Measurements from ENCODE around the gene POMT1.

Gene POMT1

GRCh38 chr9:131557855-131558548 is 55.3 kb downstream of the POMT1 start:
- no peaks in the 10 kb centered on the region for H3K36me3 ChIP-seq (replicated peaks in 1 of 2; ENCODE audit: control insufficient read depth in 2 of 2, insufficient read depth in 2 of 2, low read length in 2 of 2)
- H2AK5ac ChIP-seq (ENCODE audit: low read depth, low read length) = peak overlapping the region; percentile 74
- no peak overlapping the region for H3K4me3 ChIP-seq (ENCODE audit: low read length in 2 of 2)
- H2BK5ac ChIP-seq (ENCODE audit: low read length) = peak overlapping the region; percentile 82
- peaks cover 9 to 10% of the 10 kb centered on the region in 2 donors for H3K9me3 ChIP-seq (replicated peaks in 1 of 2; ENCODE audit: control insufficient read depth in 2 of 2, insufficient read depth in 1 of 2, low read depth in 1 of 2, low read length in 2 of 2)
- DNase-seq (ENCODE audit: low spot score) = no peak
- H3K23ac ChIP-seq (ENCODE audit: low read depth, low read length, poor library complexity) = peak overlapping the region; percentile 31
- no peak overlapping the region for H3K14ac ChIP-seq (ENCODE audit: low read length)
- no peak overlapping the region for H3K4me2 ChIP-seq (ENCODE audit: insufficient read depth, low read length, poor library complexity, severe bottlenecking)
- H3K4ac ChIP-seq (ENCODE audit: low read length) = no peak overlapping the region
- H3K4me1 ChIP-seq (ENCODE audit: control insufficient read depth in 2 of 2, insufficient read depth in 1 of 2, low read depth in 1 of 2, low read length in 2 of 2) = peaks cover 0 to 4% of the 10 kb centered on the region in 2 donors
- no CpG with 5 or more reads among the region's 25 CpGs for WGBS, 2 donors (ENCODE audit: extremely low coverage in 2 of 2, insufficient read length in 2 of 2, insufficient replicate concordance in 1 of 2)
- H2AFZ ChIP-seq (ENCODE audit: low read length) = no peak overlapping the region
- H3K18ac ChIP-seq (ENCODE audit: low read length) = peak overlapping the region; percentile 38
- no peaks in the 10 kb centered on the region for H3K79me1 ChIP-seq (ENCODE audit: low read depth, low read length)
- H3K27ac ChIP-seq (replicated peaks; ENCODE audit: low read length) = no peak overlapping the region
- peaks cover 3 to 30% (median 28%) of the 10 kb centered on the region in 3 experiments for H3K27me3 ChIP-seq (ENCODE audit: control insufficient read depth in 3 of 3, insufficient read depth in 3 of 3, low read depth in 1 of 3, low read length in 3 of 3)
- H2BK15ac ChIP-seq (ENCODE audit: low read length) = no peak overlapping the region
- no peak overlapping the region for H4K8ac ChIP-seq (ENCODE audit: low read depth, low read length)
- no peak overlapping the region for H3K9ac ChIP-seq (ENCODE audit: low read depth, low read length, poor library complexity)
- no peak overlapping the region for H2BK12ac ChIP-seq (ENCODE audit: low read length)
- H2BK120ac ChIP-seq (ENCODE audit: low read depth, low read length) = no peak overlapping the region
- H4K91ac ChIP-seq (ENCODE audit: low read depth, low read length, poor library complexity) = no peak overlapping the region

DNA sequence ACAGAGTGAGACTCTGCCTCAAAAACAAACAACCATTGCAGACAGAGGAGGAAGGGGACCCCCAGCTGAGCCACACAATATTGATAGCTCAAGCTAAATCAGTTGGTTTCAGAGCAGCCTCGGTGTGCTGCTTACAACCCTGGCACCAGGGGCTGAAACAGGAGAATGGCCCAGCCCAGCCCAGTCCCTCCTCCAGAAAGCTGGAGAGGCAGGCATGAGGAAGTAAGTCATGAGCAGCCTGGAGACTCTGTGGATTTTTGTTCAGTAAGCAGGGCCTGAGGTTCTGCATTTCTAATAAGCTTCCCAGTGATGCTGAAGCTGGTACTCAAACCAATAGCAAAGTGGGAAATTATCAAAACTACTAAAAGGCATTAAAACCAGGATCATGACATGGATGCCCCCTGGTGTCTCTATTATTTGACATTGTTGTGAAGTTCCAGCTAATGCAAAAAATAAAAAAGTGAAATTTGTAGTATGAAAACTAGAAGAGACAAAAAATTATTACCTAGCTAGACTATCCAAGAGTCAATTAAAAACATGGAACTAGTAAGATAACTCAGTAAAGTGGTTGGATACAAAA is 56.8 kb downstream of the POMT1 start:
- Histone ChIP-seq H3K14ac (ENCODE audit: low read length) (no peak overlapping the region), H3K27me3 (ENCODE audit: control insufficient read depth in 3 of 3, insufficient read depth in 3 of 3, low read depth in 1 of 3, low read length in 3 of 3) (peaks cover 3 to 18% (median 18%) of the 10 kb centered on the region in 3 experiments), H3K4ac (ENCODE audit: low read length) (no peak overlapping the region), H3K18ac (ENCODE audit: low read length) (no peak overlapping the region), H4K91ac (ENCODE audit: low read depth, low read length, poor library complexity) (no peak overlapping the region), H3K9me3 (replicated peaks in 1 of 2; ENCODE audit: control insufficient read depth in 2 of 2, insufficient read depth in 1 of 2, low read depth in 1 of 2, low read length in 2 of 2) (peaks cover 3 to 6% of the 10 kb centered on the region in 2 donors), H3K79me1 (ENCODE audit: low read depth, low read length) (no peaks in the 10 kb centered on the region), H3K4me2 (ENCODE audit: insufficient read depth, low read length, poor library complexity, severe bottlenecking) (no peak overlapping the region), H2BK15ac (ENCODE audit: low read length) (no peak overlapping the region), H2AK5ac (ENCODE audit: low read depth, low read length) (no peak overlapping the region), H2AFZ (ENCODE audit: low read length) (no peak overlapping the region), H3K23ac (ENCODE audit: low read depth, low read length, poor library complexity) (no peak overlapping the region), H3K4me3 (ENCODE audit: low read length in 2 of 2) (no peak overlapping the region), H3K4me1 (ENCODE audit: control insufficient read depth in 2 of 2, insufficient read depth in 1 of 2, low read depth in 1 of 2, low read length in 2 of 2) (peaks cover 0 to 4% of the 10 kb centered on the region in 2 donors), H3K27ac (replicated peaks; ENCODE audit: low read length) (no peak overlapping the region), H3K9ac (ENCODE audit: low read depth, low read length, poor library complexity) (no peak overlapping the region), H4K8ac (ENCODE audit: low read depth, low read length) (no peak overlapping the region), H3K36me3 (replicated peaks in 1 of 2; ENCODE audit: control insufficient read depth in 2 of 2, insufficient read depth in 2 of 2, low read length in 2 of 2) (no peaks in the 10 kb centered on the region), H2BK120ac (ENCODE audit: low read depth, low read length) (no peak overlapping the region), H2BK5ac (ENCODE audit: low read length) (no peak overlapping the region), H2BK12ac (ENCODE audit: low read length) (no peak overlapping the region)
- no peak for DNase-seq (ENCODE audit: low spot score)
- no CpG with 5 or more reads among the region's 1 CpG for WGBS, 2 donors (ENCODE audit: extremely low coverage in 2 of 2, insufficient read length in 2 of 2, insufficient replicate concordance in 1 of 2)

DNA sequence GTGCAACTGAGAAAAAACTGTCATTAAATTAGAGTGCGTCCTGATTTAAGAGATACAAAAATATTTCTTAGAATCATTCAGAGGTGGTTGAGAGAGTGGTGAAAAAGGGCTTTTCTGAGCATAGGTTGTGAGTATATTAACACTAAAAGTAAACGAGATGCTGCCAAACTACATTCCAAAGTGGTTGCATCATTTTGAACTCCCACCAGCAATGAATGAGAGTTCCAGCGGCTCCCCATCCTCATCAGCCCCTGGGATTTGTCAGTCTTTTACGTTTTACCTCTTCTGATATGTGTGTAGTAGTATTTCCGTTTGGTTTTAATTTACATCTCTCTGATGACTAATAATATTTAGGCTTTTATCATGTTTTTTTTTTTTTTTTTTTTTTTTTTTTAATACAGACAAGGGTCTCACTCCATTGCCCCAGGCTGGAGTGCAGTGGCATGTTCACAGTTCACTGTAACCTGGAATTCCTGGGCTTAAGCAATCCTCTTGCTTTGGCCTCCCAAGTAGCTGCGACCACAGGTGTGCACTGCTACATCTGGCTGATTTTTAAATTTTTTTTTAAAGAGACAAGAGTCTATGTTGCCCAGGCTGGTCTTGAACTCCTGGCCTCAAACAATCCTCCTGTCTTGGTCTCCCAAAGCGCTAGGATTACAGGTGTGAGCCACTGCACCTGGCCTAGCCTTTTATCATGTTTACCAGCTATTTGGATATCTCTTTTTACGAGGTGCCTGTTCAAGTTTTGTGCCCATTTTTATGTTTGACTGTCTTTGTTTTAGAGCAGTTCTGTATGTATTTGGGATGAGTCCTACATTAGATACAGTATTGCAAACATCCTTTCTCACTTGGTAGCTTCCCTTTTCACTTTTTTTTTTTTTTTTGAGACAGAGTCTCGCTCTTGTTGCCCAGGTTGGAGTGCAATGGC is 59.6 kb downstream of the POMT1 start:
- H3K4ac ChIP-seq (ENCODE audit: low read length) = no peak overlapping the region
- peaks cover 0 to 2% (median 0%) of the 10 kb centered on the region in 3 experiments for H3K27me3 ChIP-seq (ENCODE audit: control insufficient read depth in 3 of 3, insufficient read depth in 3 of 3, low read depth in 1 of 3, low read length in 3 of 3)
- DNase-seq (ENCODE audit: low spot score) = no peak
- H2BK5ac ChIP-seq (ENCODE audit: low read length) = no peak overlapping the region
- H2BK12ac ChIP-seq (ENCODE audit: low read length) = no peak overlapping the region
- no peaks in the 10 kb centered on the region for H3K79me1 ChIP-seq (ENCODE audit: low read depth, low read length)
- H4K8ac ChIP-seq (ENCODE audit: low read depth, low read length) = no peak overlapping the region
- no peak overlapping the region for H2BK120ac ChIP-seq (ENCODE audit: low read depth, low read length)
- no peaks in the 10 kb centered on the region for H3K4me1 ChIP-seq (ENCODE audit: control insufficient read depth in 2 of 2, insufficient read depth in 1 of 2, low read depth in 1 of 2, low read length in 2 of 2)
- no peak overlapping the region for H3K4me3 ChIP-seq (ENCODE audit: low read length in 2 of 2)
- H2AFZ ChIP-seq (ENCODE audit: low read length) = no peak overlapping the region
- H3K36me3 ChIP-seq (replicated peaks in 1 of 2; ENCODE audit: control insufficient read depth in 2 of 2, insufficient read depth in 2 of 2, low read length in 2 of 2) = no peaks in the 10 kb centered on the region
- no CpG with 5 or more reads among the region's 9 CpGs for WGBS, 2 donors (ENCODE audit: extremely low coverage in 2 of 2, insufficient read length in 2 of 2, insufficient replicate concordance in 1 of 2)
- H3K18ac ChIP-seq (ENCODE audit: low read length) = no peak overlapping the region
- peaks cover 3 to 6% of the 10 kb centered on the region in 2 donors for H3K9me3 ChIP-seq (replicated peaks in 1 of 2; ENCODE audit: control insufficient read depth in 2 of 2, insufficient read depth in 1 of 2, low read depth in 1 of 2, low read length in 2 of 2)
- H3K27ac ChIP-seq (replicated peaks; ENCODE audit: low read length) = no peak overlapping the region
- no peak overlapping the region for H4K91ac ChIP-seq (ENCODE audit: low read depth, low read length, poor library complexity)
- H3K9ac ChIP-seq (ENCODE audit: low read depth, low read length, poor library complexity) = no peak overlapping the region
- no peak overlapping the region for H2AK5ac ChIP-seq (ENCODE audit: low read depth, low read length)
- no peak overlapping the region for H3K14ac ChIP-seq (ENCODE audit: low read length)
- no peak overlapping the region for H2BK15ac ChIP-seq (ENCODE audit: low read length)
- no peak overlapping the region for H3K4me2 ChIP-seq (ENCODE audit: insufficient read depth, low read length, poor library complexity, severe bottlenecking)
- no peak overlapping the region for H3K23ac ChIP-seq (ENCODE audit: low read depth, low read length, poor library complexity)

- Histone ChIP-seq H3K18ac (ENCODE audit: low read length) (no peak overlapping the region), H2BK12ac (ENCODE audit: low read length) (no peak overlapping the region), H3K4ac (ENCODE audit: low read length) (no peak overlapping the region), H3K27me3 (ENCODE audit: control insufficient read depth in 3 of 3, insufficient read depth in 3 of 3, low read depth in 1 of 3, low read length in 3 of 3) (no peaks in the 10 kb centered on the region), H3K36me3 (replicated peaks in 1 of 2; ENCODE audit: control insufficient read depth in 2 of 2, insufficient read depth in 2 of 2, low read length in 2 of 2) (no peaks in the 10 kb centered on the region), H3K4me3 (ENCODE audit: low read length in 2 of 2) (no peak overlapping the region), H3K4me1 (ENCODE audit: control insufficient read depth in 2 of 2, insufficient read depth in 1 of 2, low read depth in 1 of 2, low read length in 2 of 2) (no peaks in the 10 kb centered on the region), H3K9me3 (replicated peaks in 1 of 2; ENCODE audit: control insufficient read depth in 2 of 2, insufficient read depth in 1 of 2, low read depth in 1 of 2, low read length in 2 of 2) (peaks cover 3 to 6% of the 10 kb centered on the region in 2 donors), H3K9ac (ENCODE audit: low read depth, low read length, poor library complexity) (no peak overlapping the region), H4K91ac (ENCODE audit: low read depth, low read length, poor library complexity) (no peak overlapping the region), H3K23ac (ENCODE audit: low read depth, low read length, poor library complexity) (no peak overlapping the region), H3K79me1 (ENCODE audit: low read depth, low read length) (no peaks in the 10 kb centered on the region), H3K14ac (ENCODE audit: low read length) (no peak overlapping the region), H3K4me2 (ENCODE audit: insufficient read depth, low read length, poor library complexity, severe bottlenecking) (no peak overlapping the region), H3K27ac (replicated peaks; ENCODE audit: low read length) (no peak overlapping the region), H2BK15ac (ENCODE audit: low read length) (no peak overlapping the region), H4K8ac (ENCODE audit: low read depth, low read length) (no peak overlapping the region), H2AFZ (ENCODE audit: low read length) (no peak overlapping the region), H2BK5ac (ENCODE audit: low read length) (no peak overlapping the region), H2BK120ac (ENCODE audit: low read depth, low read length) (no peak overlapping the region), H2AK5ac (ENCODE audit: low read depth, low read length) (no peak overlapping the region)
- DNase-seq (ENCODE audit: low spot score) = no peak
- no CpG with 5 or more reads among the region's 5 CpGs for WGBS, 2 donors (ENCODE audit: extremely low coverage in 2 of 2, insufficient read length in 2 of 2, insufficient replicate concordance in 1 of 2)
These were observed 62.7 kb downstream of the POMT1 start for GRCh38 chr9:131565369-131565768.

Data from neuronal stem cell (in vitro differentiated cells).